Neural progenitor cell (in vitro differentiated cells): ENCODE data around the gene MCM5.

Experiments
- CTCF ChIP-seq: fragments of 200-600 bp; sonication (generic); IDR thresholded peaks from 2 replicates; pipeline ENCODE4 v1.5.1; 2017; ENCODE audit warnings: antibody characterized with exemption, mild to moderate bottlenecking
- EZH2 ChIP-seq: fragments of 200-600 bp; sonication (generic); IDR thresholded peaks from 2 replicates; pipeline ENCODE4 v1.6.1; 2017; ENCODE audit warnings: antibody characterized with exemption, mild to moderate bottlenecking, moderate library complexity

GRCh38 chr22:35435201-35435740 lies 35.3 kb downstream of the MCM5 start:
- no peak for TF ChIP-seq EZH2
- no peak for TF ChIP-seq CTCF
